A549 (cell line): ENCODE results near the gene CFAP100.

Experiments
- BCL3 ChIP-seq: fragments of >200 bp; sonication (Bioruptor Twin); formaldehyde crosslinking; IDR thresholded peaks from 3 replicates; pipeline ENCODE4 v1.6.1; 2016
- CBX2 ChIP-seq: fragments of 200-600 bp; sonication (generic); IDR thresholded peaks from 2 replicates; pipeline ENCODE4 v1.6.1; 2016; ENCODE audit warnings: low read depth, mild to moderate bottlenecking, borderline replicate concordance
- CTCF ChIP-seq: fragments of >200 bp; sonication (Bioruptor Twin); formaldehyde crosslinking; IDR thresholded peaks from 3 replicates; pipeline ENCODE4 v1.5.1; 2016
- FOSL2 ChIP-seq, 2 experiments: fragments of 450-650 bp in 1 of 2; fragments of >200 bp in 1 of 2; sonication (Bioruptor Twin) in 1 of 2; formaldehyde crosslinking; IDR thresholded peaks; 2 replicates each; pipeline versions ENCODE4 v1.5.0 to v1.6.1; 2016 to 2020; ENCODE audit warnings: mild to moderate bottlenecking in 1 of 2, moderate library complexity in 1 of 2
- MAFK ChIP-seq: fragments of 450-650 bp; IDR thresholded peaks from 2 replicates; pipeline ENCODE4 v1.6.1; 2014; ENCODE audit not compliant: partially characterized antibody
- POLR2A ChIP-seq: IDR thresholded peaks from 2 replicates; pipeline ENCODE4 v1.6.1; 2012; ENCODE audit warnings: mild to moderate bottlenecking, low read length
- RAD21 ChIP-seq, 2 experiments: fragments of >200 bp in 1 of 2; sonication (Bioruptor Twin) in 1 of 2; formaldehyde crosslinking in 1 of 2; IDR thresholded peaks in 1 of 2; conservative IDR thresholded peaks in 1 of 2; 2 replicates in 1 of 2; 3 replicates in 1 of 2; pipeline ENCODE4 v1.6.1; 2012 to 2018; ENCODE audit warnings: inconsistent platforms in 1 of 2
- RNF2 ChIP-seq: fragments of 200-600 bp; sonication (generic); IDR thresholded peaks from 2 replicates; pipeline ENCODE4 v1.6.1; 2016; ENCODE audit warnings: low read depth, mild to moderate bottlenecking, antibody characterized with exemption, moderate library complexity, borderline replicate concordance
- TF ChIP-seq, protein P1 (sequence below): IDR thresholded peaks from 2 replicates; pipeline ENCODE4 v1.6.1; 2012; ENCODE audit warnings: low read depth, borderline replicate concordance

DNA sequence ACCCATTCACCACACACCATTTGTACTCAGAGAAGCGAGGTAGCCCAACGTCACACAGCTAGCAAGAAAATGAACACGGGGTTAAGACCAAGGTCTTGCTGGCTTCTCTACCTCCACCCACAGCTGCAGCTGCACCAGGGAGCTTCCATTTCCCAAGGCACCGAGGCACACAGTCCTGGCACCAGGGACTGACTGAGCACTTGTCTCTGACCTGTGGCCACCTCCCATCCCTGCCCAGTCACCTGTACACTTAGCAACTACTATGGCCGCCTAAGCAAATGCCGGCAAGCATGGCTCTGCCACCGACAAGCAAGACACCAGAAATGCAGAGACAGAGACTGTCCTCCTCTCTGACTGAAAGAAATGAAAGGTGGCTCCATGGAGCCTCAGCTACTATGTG lies 65.7 kb downstream of the CFAP100 start:
- TF ChIP-seq CTCF = no peak
- no peak for TF ChIP-seq CBX2
- TF ChIP-seq MAFK = no peak
- no peak for TF ChIP-seq POLR2A
- TF ChIP-seq, protein P1, sequence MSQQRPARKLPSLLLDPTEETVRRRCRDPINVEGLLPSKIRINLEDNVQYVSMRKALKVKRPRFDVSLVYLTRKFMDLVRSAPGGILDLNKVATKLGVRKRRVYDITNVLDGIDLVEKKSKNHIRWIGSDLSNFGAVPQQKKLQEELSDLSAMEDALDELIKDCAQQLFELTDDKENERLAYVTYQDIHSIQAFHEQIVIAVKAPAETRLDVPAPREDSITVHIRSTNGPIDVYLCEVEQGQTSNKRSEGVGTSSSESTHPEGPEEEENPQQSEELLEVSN = no peak
- no peak for TF ChIP-seq FOSL2 (IDR thresholded peaks at IDR 0.05)
- TF ChIP-seq FOSL2 (CRISPR knock-in tag; IDR thresholded peaks at IDR 0.05) = no peak
- TF ChIP-seq RNF2 = no peak
- no peak for TF ChIP-seq RAD21 (conservative IDR thresholded peaks at IDR 0.05 in 1 of 2, IDR thresholded peaks at IDR 0.05 in 1 of 2)
- no peak for TF ChIP-seq BCL3
